Activated naive CD4-positive, alpha-beta T cell (primary cell): Measurements from ENCODE around the gene LSM3.
"Not testable (repeated sequence)": the region's sequence is repeated elsewhere in the genome, so short reads cannot be mapped to it uniquely, and the experiment has no call there.

Source experiments
- DNase-seq, 4 experiments: peaks; one replicate each; lab custom pipeline; 2025; lab: John Stamatoyannopoulos, UW

The LSM3 gene

DNA sequence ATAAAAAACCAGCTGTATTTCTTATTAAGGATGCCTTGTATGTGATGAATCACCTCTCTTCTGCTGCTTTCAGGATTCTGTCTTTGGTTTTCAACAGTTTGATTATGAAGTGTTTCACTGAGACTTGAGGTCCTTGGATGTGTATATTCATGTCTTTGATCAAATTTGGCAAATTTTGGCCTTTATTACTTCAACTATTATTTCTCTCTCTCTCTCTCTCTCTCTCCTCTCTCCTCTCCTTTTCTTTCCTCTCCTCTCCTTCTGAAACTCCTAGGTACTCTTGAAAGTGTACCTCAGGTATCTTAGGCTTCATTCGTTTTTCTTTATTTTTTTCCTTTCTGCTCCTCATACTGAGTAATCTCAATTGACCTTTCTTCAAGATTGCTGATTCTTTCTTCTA is 43.3 kb downstream of the LSM3 start:
- no peak for DNase-seq

DNA sequence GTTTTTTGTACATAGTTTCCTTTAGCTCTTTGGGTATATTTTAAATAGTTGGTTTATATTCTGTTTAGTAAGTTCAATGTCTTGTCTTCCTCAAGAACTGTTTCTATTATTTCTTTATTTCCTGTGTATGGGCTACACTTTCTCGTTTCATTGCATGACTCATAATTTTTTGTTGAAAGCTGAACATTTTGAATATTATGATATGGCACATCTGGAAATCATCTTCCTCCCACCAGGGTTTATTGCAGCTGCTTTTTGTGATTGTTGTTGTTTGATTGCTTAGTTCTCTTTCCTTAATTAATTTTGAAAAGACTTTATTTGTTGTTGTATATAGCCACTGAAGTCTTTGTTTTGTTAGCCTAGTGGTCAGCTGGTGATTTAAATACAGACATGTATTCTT is 43.8 kb downstream of the LSM3 start:
- DNase-seq: no peak

DNA sequence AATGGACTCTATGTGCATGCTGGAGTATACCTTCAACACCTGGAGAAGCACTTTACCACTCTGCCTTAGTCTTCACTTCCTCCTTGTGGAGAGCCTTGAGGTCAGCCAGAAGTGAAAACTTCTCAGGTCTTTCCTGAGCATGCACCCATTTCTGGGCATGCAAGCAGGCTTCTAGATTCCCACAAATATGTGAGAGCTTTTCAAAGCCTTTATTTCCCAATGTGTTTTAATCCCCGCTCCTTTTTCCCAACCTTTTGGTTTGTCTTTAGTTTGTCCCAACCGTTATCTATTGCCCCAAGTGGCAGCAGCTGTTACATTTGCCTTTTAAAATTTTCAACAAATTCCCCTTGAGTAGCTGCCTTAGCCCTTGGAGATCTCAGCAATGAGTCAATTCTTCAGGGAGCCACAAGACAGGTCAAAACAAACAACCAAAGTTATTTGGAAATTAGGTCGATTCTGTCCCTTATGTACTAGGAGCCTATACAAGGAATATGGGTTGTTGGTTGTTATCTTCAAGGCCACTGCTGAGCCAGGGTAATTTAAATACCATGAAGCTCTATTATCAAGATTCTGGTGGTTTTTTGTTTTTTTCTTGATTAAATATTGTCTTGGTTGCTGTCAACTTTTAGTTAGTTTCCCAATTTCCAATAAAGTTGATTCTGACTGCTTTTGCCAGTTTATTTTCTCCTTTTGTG is 44.4 kb downstream of the LSM3 start:
- DNase-seq: no peak

- DNase-seq: no peak
Observed at GRCh38 chr3:14223595-14223994, 45.0 kb downstream of the LSM3 start.

DNA sequence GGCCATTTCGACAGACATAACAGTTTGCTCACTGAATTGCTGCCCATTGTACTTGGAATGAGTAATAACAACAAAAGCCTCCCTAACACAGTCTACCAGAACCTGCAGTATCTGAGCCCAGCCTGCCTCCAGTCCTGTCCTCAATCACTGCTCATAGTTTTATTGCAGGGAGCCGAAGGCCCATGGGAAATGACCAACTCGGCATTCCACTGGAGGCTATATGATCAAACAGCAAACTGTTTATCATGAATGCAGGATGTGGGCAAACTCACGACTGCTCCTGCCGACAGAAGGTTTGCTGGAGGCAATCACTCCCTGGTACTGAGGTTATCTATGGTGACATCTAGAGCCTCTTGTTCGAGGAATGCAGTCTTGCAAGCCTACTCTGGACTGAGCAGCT is 46.3 kb downstream of the LSM3 start:
- DNase-seq: no peak

DNA sequence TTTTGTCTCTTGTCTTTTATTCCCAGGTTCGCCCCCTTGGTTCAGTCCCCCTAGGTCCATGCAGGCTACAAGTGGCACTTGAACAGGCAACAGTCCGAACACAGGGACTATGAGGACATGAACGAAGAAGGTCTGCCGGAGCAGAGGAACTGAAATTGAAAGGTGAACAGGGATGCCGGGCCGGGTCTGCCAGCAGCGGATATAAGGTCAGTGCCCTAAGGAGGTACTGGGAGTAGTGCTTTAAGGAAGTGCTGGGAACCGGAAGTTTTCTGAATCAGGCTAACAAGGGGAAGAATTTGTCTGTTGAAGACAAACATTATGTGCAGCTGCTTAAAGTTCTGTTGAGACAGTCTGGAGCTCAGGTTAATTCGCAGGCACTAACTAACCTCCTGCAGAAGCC is 46.8 kb downstream of the LSM3 start:
- DNase-seq: no peak

DNA sequence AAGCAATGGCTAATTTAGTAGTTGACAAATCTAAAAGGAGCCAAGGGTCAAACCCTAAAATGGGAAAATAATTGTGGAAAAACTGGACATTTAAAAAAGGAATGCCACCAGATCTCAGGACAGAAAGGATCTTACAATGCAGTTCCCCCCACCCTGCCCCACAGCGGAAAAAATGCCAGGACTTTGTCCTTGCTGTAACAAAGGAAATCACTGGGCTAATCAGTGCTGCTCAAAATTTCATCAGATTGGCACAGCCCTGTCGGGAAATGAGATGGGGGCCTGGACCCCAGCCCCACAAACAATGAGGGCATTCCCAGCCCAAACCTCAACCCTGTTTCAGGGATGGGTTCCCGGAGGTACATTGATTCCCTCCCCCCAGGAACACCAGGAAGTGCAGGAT is 47.7 kb downstream of the LSM3 start:
- DNase-seq: not testable (repeated sequence)

DNA sequence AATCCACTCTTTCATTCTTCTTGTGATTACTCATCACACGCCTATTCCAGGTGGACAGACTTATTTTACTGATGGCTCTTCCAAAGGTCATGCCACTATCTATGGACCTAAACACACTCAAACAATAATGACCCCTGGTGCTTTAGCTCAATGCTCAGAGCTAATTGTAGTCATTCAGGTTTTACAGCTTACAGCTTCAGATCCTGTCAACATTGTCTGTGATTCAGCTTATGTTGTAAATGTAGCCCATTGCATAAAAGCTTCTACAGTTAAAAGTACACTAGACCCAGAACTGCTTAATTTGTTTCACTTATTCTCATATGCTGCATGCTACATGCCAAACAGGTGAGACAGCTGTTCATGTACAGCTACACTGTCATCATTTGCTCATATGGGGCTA is 49.2 kb downstream of the LSM3 start:
- DNase-seq: no peak

DNA sequence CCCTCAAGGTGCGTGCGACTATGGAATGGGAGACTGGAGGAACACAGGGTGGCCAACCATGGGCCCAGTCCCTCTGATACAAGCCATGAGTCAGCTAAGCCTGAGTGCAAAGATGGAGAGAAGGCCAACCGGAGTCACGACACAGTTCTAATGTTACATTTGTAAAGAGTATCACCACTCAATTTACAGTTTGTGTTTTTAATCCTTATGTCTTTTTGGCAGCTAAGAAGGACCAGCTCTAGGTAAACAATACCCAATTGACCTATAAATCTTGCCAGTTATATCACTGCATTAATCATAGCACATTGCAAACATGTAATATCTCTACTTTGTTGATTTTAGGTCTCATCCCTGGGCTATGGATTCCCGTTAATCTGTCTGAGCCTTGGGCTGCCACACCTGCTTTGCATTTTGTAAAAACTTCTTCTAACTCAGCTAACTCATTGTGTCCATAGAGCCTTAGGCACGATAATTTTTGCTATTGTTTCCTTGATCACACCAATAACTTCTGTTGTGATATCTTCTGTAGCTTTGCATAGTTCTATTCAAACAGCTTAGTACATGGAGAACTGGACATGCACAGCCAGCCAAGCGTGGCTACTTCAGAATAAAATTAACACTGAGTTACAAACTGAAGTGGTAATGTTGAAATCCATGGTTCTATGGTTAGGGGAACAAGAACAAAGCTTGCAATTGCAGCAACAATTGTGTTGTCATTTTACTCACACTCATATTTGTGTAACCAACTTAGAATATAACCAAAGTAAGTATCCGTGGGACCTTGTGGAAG is 50.3 kb downstream of the LSM3 start:
- no peak for DNase-seq

- not testable (repeated sequence) for DNase-seq
Observed at GRCh38 chr3:14229695-14230094, 51.1 kb downstream of the LSM3 start.

DNA sequence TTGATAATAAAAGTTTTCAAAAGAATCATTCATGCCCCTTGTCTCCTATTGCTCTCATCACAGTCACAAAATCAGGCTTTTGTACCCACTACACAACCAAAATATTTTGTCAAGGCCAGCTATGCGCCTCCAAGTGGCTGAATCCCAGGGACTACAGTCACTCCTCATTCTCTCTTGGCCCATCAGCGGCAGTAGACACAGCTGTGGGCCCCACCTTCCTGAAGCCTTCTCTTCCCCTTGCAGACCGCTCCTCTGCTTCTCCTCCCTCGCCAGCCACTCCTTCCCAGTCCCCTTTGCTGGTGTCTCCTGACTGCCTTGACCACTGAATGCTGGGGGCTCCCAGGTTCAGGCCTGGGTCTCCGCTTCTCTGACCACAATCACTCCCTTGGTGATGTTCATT is 52.1 kb downstream of the LSM3 start:
- no peak for DNase-seq

GRCh38 chr3:14231145-14231990 is 52.8 kb downstream of the LSM3 start:
- no peak for DNase-seq

GRCh38 chr3:14231998-14232501 is 53.4 kb downstream of the LSM3 start:
- no peak for DNase-seq

DNA sequence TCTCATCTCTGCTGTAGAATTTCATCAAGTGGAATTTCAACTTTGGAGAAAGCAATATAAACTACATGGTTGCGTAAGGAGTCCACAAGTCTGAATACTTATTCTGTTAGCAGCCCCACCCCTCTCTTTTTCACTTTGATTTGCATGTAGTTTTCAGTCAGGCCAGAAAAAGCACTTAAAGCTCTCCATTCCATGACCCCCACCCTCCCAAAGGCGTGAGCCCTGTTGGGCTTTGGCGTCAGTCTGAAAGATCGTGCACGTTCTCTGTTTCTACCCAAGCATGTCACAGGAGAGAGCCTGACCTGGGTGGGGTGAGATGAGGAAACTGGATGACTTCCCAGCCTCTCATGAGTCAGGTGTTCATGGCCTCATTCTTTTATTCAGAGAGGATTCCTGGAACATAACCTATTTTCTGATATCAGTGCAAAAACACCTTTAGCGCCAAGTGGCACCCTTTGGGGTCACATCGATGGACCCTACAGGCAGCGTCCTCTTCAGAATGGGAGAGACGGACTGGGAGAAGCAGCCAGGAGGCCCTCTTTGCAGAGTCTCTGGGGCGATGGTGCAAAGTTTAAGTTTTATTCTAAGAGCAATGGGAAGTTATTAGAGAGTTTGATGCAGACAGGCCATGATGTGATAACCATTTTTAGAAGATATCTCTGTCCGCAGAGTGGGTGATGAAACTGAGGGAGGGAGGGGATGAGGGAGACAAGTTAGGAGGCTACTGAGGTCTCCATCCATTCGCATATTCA is 55.8 kb downstream of the LSM3 start:
- DNase-seq: no peak

GRCh38 chr3:14235003-14235911 is 56.6 kb downstream of the LSM3 start:
- no peak for DNase-seq

DNA sequence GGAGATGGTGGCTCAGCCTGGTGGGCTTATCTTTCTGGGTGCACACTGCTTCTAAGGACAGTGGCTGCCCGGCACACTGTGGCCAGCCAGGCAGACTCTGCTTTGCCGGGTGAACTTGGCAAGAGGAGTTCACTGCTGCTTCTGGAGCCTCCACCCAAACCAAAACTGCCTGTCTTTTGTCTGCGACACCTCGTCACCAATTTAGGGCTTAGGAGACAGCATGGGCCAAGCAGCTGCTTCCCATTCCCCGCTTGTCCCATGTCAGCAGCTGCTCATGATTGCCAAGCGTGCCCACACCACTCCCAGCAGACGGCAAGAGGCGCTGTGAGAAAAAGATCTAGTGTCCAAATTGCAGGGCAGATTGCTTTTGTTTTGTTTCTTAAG is 57.3 kb downstream of the LSM3 start:
- no peak for DNase-seq

DNA sequence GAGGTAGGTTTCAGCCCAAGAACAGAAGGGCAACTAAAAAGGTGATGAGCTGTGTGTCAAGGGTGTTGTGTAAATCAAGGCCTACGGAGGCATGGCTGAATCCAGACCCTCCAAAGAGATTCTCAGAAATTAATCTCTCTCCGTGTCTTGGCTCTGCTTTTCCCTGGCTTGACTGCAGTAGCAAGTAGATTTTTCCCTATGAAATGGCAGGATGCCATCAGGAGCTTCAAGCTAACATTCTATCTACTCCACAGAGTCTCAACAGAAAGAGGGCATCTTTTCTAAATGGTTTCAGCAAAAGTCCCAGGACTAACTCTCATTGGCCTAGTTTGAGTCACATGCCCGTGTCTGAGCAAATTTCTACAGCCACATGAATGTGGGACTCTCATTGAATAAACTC is 58.3 kb downstream of the LSM3 start:
- no peak for DNase-seq

- no peak for DNase-seq
Observed at GRCh38 chr3:14237457-14237856, 58.8 kb downstream of the LSM3 start.

DNA sequence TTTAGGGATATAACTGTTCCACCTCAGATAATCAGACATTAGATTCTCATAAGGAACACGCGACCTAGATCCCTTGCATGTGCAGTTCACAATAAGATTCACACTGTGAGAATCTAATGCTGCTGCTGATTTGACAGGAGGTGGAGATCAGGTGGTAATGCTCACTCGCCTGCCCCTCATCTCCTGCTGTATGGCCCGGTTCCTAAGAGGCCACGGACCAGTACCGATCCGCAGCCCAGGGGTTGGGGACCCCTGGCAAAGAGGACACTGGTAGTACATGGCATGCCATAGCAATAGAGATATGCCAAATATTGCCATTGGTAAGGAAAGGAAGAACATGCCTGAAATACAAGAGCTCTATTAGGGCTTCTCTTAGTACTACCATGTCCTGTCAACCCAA is 59.7 kb downstream of the LSM3 start:
- DNase-seq: no peak

DNA sequence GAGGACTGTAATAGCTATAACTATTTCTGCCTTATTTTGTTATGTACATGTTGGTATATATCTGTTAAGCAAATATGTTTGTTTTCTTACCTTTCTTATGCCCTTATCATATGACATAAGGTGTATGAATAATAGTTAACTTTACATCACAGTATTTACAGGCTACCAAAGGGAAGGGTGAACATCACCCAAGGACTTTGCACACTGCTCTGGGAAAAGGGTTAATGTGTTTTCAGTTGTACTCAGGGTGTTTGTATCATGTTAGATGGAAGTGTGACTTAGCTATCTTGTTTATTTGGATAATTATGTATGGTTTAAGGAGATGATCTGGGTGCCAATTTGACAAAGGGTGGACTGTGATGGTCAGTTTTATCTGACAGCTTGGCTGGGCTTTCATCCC is 60.3 kb downstream of the LSM3 start:
- DNase-seq: no peak

GRCh38 chr3:14239940-14240339 is 61.3 kb downstream of the LSM3 start:
- no peak for DNase-seq
